ENCODE measurements around the gene SIGLEC14. TPM values are rescaled to one million over a fixed set of nuclear protein-coding genes. Genes with fewer than 3 reads are reported as not detected.

Gene SIGLEC14
- total RNA-seq, 1 donor from 2014 or later = 0.21 TPM

GRCh38 chr19:51614789-51615188 lies 31.8 kb downstream of the SIGLEC14 start:
- no peak for DNase-seq

GRCh38 chr19:51610576-51610975 lies 36.0 kb downstream of the SIGLEC14 start:
- DNase-seq = no peak

GRCh38 chr19:51607920-51608562 lies 38.6 kb downstream of the SIGLEC14 start:
- DNase-seq = peak; percentile 73

GRCh38 chr19:51607077-51607476 lies 39.5 kb downstream of the SIGLEC14 start:
- DNase-seq = no peak

DNA sequence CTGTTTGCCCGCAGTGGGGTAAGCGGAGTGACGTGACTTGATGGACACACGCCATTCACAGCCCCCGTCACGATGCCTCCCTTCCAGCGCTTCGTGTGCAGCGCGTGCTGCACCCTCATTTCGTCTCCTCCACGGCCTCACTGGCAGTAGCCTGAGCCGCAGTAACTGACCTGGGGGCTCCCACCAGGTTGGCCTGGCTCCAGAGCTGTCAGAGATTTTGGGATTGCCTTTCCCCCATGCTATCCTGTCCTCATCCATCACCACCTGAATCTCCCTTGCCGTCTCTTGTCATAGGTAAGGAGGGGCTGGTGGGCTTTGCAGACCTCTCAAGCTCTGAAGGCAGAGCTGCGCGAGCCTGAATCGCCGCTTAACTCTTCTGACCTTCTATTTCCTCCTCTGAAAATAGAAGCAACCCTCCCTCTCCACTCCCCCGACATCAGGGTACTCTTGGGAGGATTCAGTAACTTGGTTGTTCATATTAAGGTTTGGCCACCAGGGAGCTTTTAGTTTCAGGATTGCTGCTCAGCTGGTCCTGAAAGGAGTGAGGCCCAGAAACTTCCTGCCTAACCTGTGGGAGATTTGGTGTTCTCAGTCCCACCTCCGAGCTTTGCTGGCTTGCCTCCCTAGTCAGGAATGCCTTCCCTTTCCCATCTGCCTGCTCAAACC lies 44.3 kb downstream of the SIGLEC14 start:
- DNase-seq = no peak

GRCh38 chr19:51600940-51601580 lies 45.6 kb downstream of the SIGLEC14 start:
- no peak for DNase-seq

DNA sequence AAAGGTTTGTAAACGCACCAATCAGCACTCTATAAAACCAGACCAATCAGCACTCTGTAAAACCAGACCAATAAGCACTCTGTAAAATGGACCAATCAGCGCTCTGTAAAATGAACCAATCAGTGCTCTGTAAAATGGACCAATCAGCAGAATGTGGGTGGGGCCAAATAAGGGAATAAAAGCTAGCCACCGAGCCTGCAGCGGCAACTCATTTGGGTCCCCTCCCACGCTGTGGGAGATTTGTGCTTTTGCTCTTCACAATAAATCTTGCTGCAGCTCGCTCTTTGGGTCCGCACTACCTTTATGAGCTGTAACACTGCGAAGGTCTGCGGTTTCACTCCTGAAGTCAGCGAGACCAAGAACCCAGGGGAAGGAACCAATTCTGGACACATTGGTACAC lies 47.5 kb downstream of the SIGLEC14 start:
- DNase-seq = no peak

DNA sequence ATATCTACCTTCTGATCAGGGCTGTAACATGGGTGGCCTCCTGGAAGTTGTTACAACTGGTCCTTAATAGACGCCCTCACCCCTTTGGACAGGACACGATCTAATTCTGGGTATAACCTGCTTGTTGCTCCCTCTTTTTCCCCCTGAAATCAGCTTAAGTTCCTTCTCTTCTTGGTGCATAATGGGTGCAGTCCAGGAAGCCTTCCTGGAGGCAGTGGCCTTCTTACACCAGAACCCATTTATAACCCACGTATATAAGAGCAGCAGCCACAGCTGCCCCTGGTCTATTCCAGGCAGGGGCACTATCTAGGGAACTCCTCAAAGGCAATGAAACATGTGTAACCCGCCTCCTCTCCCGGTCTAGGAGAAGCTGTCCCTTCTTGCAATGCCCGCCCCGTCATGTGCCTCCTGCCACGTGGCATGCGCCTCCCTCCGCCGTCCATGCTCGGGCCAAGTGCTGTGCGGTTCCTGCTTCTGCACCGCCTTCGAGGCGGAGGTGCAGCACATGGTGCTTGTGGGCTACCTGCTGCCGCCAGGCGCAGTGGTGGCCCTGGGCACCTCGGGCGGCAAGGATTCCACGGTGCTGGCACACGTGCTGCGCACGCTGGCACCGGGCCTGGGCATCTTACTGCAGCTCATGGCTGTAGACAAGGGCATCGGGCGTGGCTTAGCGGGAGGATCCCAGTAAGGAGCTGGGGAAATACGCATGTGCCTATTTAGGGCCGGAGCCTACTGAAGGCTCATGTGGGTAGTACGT lies 48.3 kb downstream of the SIGLEC14 start:
- DNase-seq = no peak

DNA sequence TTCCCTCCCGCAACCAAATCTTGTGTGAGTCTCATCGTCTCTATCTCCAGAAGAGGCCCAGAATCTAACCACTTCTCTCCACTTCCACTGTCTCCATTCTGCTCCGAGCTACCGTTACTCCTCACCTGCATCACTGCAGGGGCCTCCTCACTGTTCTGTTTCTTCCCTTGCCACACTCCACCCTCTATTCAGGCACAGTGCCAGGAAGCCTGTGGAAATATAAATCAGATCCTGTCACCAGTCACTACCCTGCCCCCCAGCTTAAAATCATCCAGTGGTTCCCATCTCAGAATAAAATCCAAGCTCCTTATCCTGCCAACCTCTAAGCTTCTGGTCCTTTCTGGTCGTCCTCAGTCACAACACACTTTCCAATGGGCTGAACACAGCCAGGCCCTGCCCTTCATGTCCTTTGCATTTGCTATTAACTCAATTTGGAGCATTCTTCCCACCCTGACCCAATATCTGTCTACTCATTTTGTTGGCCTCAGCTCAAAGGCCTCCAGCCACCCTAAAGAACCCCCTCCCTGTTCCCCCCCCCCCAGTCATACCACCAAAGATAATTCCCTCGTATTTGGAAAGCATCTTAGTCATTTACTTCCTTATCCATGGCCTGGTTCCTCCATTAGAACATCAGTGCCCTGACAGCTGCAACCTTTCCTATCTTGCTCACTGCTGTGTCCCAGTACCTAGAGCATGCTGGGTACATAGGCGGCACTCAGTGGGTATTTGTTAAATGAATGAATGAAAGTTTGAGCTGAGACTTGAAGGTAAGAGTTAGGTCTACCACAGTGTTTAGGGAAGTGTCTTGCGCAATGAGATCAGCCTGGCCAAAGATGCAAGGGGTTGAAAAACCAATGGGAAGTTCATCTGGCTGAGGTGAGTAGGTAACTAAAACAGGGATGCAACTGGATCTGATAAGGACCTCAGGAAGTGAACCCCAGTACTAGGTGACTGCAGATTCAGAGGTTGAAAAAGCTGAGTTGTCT lies 51.1 kb downstream of the SIGLEC14 start:
- DNase-seq = no peak

GRCh38 chr19:51594774-51595109 lies 51.9 kb downstream of the SIGLEC14 start:
- no peak for DNase-seq

DNA sequence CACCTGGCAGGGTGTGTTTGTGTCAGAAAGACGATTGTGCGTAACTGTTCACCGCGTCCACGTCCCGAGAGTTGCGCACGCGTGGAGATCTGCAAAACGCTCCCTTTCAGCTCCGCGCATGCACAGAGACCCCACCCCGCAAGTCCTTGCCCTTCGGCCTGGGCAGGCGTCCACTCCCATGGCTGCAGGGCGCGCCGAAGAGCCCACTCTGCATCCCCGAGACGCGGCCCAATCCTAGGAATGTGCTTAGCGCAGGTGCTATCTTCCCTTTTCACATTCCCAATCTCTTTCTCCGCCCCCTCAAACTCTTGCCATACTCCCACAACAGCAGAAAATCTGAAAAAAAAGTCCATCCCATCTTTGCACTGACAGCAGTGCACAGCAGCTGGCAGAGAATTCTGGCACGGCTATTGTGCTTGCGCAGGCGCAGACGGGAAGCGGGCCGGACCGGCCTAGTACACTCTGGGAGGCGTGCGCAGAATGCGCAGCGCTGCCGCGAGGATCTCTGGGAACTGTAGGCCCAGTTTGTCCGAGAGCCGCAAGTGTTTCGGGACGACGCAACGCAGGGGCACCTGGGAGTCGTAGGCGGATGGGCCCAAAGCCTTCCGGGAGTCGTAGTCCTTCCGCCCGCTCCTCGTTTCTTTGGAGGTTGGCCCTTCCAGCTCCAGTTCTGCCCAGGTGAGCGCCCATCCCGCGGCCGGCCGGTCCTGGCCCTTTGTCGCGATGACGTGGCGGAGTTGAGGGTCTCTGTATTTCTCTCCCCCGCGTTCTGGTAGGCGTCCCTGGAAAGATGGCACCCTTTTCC lies 52.5 kb downstream of the SIGLEC14 start:
- DNase-seq = peak; percentile 99

DNA sequence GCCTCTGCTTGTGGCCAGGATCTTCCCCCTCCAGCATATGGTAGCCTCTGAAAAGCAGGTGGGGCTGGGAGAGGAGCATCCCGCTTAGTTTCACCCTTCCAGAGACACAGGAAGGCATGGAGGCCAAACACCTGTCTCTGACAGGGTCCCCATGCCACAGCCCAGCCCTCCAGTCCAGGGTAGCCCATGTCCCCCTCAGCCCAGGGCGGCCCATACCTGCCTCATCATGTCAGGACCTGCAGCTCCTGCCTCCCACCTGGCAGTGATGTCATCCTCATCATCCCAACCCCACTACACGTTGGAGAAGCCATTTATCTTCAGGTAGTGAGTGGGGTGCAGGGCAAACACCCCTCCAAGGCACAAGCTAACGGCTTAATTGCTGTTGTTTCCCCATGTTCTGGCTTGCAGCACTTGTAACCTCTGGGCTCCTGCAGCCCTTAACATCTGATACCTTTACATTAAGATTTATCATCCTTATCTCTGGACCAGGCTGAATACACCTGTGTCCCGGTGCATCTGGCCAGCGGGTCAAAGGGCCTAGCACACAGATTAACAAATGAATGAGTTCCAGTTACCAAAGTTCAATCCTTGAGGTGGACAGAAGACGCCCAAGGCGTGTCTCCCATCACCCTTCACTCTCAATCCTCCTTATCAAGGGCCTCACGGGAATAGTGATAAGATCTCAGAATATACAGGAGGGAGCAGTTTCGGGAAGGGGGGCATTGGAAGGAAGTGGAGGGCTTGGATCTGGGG lies 53.3 kb downstream of the SIGLEC14 start:
- no peak for DNase-seq

Small RNA genes within 50 kb of the gene (small RNA-seq; reads per million reads assigned to genes)
- gene AC018755.2 (ENCODE audit: low replicate concordance) = not detected
- not detected for gene MIR125A (ENCODE audit: low replicate concordance)
- gene MIR99B (ENCODE audit: low replicate concordance) = 0.23 reads per million, percentile 35 among the genes with 10 or more reads in this experiment
- not detected for gene MIRLET7E (ENCODE audit: low replicate concordance)

Other genes with a start within 250 kb of the SIGLEC14 start
- gene SIGLEC10, start 229.2 kb downstream of the SIGLEC14 start, total RNA-seq = 2.1 TPM
- gene SIGLEC8, start 188.4 kb downstream of the SIGLEC14 start, total RNA-seq = not detected
- gene CEACAM18, start 168.3 kb downstream of the SIGLEC14 start, total RNA-seq = not detected
- not detected for gene SIGLEC12, start 145.0 kb downstream of the SIGLEC14 start, total RNA-seq
- gene SIGLEC6, start 115.2 kb downstream of the SIGLEC14 start, total RNA-seq = not detected
- 10.9 TPM for gene ZNF175, start 75.5 kb downstream of the SIGLEC14 start, total RNA-seq
- gene SIGLEC5, start 16.4 kb downstream of the SIGLEC14 start, total RNA-seq = not detected
- 6.9 TPM for gene SPACA6, start 46.5 kb upstream of the SIGLEC14 start, total RNA-seq
- gene HAS1, start 77.2 kb upstream of the SIGLEC14 start, total RNA-seq = 0.72 TPM
- 1.8 TPM for gene FPR1, start 105.1 kb upstream of the SIGLEC14 start, total RNA-seq
- gene FPR2, start 114.4 kb upstream of the SIGLEC14 start, total RNA-seq = 0.51 TPM
- 1.4 TPM for gene FPR3, start 148.3 kb upstream of the SIGLEC14 start, total RNA-seq
- gene ZNF577, start 241.1 kb upstream of the SIGLEC14 start, total RNA-seq = 20.0 TPM

All from tongue (tissue), 3 donors.